ENCODE measurements around the gene NIP7. TPM values are rescaled to one million over a fixed set of nuclear protein-coding genes. Genes with fewer than 3 reads are reported as not detected.

NIP7 gene
- total RNA-seq, 1 experiment from 2014 or later: 55.8 TPM

- DNase-seq: no peak
- no peak overlapping the region for H3K4me3 Mint-ChIP-seq (ENCODE audit: low read depth, unreplicated experiment)
- intact Hi-C loops (cut with micrococcal nuclease; ENCODE audit: unreplicated experiment): no loop called here
- BruUV-seq (replicated peaks): no TSS peak
- CTCF ChIA-PET: interaction anchor here (0.6 kb wide), 1 partner anchor 738 kb away, joined by 3 read pairs; no protein-coding TSS in a partner anchor
- H3K9me3 Mint-ChIP-seq (ENCODE audit: low read depth, unreplicated experiment): no peaks in the 10 kb centered on the region
- H3K36me3 Mint-ChIP-seq (ENCODE audit: insufficient read depth, unreplicated experiment): peaks cover 5% of the 10 kb centered on the region
- H3K27me3 Mint-ChIP-seq (ENCODE audit: unreplicated experiment): no peaks in the 10 kb centered on the region
- TF ChIP-seq CTCF (IDR thresholded peaks at IDR 0.05; ENCODE audit: unreplicated experiment): no peak
- H3K27ac Mint-ChIP-seq (ENCODE audit: unreplicated experiment): no peak overlapping the region
- no peaks in the 10 kb centered on the region for H3K4me1 Mint-ChIP-seq (ENCODE audit: low read depth, unreplicated experiment)
Observed at GRCh38 chr16:69306031-69306430, 33.5 kb upstream of the NIP7 start.

- Mint-ChIP-seq H3K4me1 (ENCODE audit: low read depth, unreplicated experiment) (peaks cover 3% of the 10 kb centered on the region), H3K27ac (ENCODE audit: unreplicated experiment) (no peak overlapping the region), H3K4me3 (ENCODE audit: low read depth, unreplicated experiment) (no peak overlapping the region), H3K27me3 (ENCODE audit: unreplicated experiment) (no peaks in the 10 kb centered on the region), H3K36me3 (ENCODE audit: insufficient read depth, unreplicated experiment) (peaks cover 16% of the 10 kb centered on the region), H3K9me3 (ENCODE audit: low read depth, unreplicated experiment) (no peaks in the 10 kb centered on the region)
- no TSS peak for BruUV-seq (replicated peaks)
- CTCF ChIA-PET: no interaction called here
- intact Hi-C loops (cut with micrococcal nuclease; ENCODE audit: unreplicated experiment): no loop called here
- no peak for TF ChIP-seq CTCF (IDR thresholded peaks at IDR 0.05; ENCODE audit: unreplicated experiment)
- DNase-seq: no peak
Observed at GRCh38 chr16:69307091-69307490, 32.5 kb upstream of the NIP7 start.

GRCh38 chr16:69307856-69308255, 31.7 kb upstream of the NIP7 start:
- TF ChIP-seq CTCF (IDR thresholded peaks at IDR 0.05; ENCODE audit: unreplicated experiment): no peak
- no peak for DNase-seq
- Mint-ChIP-seq H3K27me3 (ENCODE audit: unreplicated experiment) (no peaks in the 10 kb centered on the region), H3K4me1 (ENCODE audit: low read depth, unreplicated experiment) (peaks cover 8% of the 10 kb centered on the region), H3K27ac (ENCODE audit: unreplicated experiment) (no peak overlapping the region), H3K36me3 (ENCODE audit: insufficient read depth, unreplicated experiment) (peaks cover 20% of the 10 kb centered on the region), H3K9me3 (ENCODE audit: low read depth, unreplicated experiment) (no peaks in the 10 kb centered on the region), H3K4me3 (ENCODE audit: low read depth, unreplicated experiment) (no peak overlapping the region)
- intact Hi-C loops (cut with micrococcal nuclease; ENCODE audit: unreplicated experiment): no loop called here
- BruUV-seq (replicated peaks): no TSS peak
- CTCF ChIA-PET: no interaction called here

GRCh38 chr16:69309316-69309715, 30.3 kb upstream of the NIP7 start:
- Mint-ChIP-seq H3K4me1 (ENCODE audit: low read depth, unreplicated experiment) (peaks cover 8% of the 10 kb centered on the region), H3K36me3 (ENCODE audit: insufficient read depth, unreplicated experiment) (peaks cover 34% of the 10 kb centered on the region), H3K4me3 (ENCODE audit: low read depth, unreplicated experiment) (no peak overlapping the region), H3K27me3 (ENCODE audit: unreplicated experiment) (no peaks in the 10 kb centered on the region), H3K9me3 (ENCODE audit: low read depth, unreplicated experiment) (no peaks in the 10 kb centered on the region), H3K27ac (ENCODE audit: unreplicated experiment) (no peak overlapping the region)
- intact Hi-C loops (cut with micrococcal nuclease; ENCODE audit: unreplicated experiment): no loop called here
- no peak for DNase-seq
- BruUV-seq (replicated peaks): no TSS peak
- CTCF ChIA-PET: no interaction called here
- TF ChIP-seq CTCF (IDR thresholded peaks at IDR 0.05; ENCODE audit: unreplicated experiment): no peak

Data from Calu3 (cell line).